GM12891 (cell line): Measurements from ENCODE around the gene ARHGAP24.

Experiments used
- PAX5 ChIP-seq: IDR thresholded peaks from 2 replicates; pipeline ENCODE4 v1.6.1; 2011; ENCODE audit warnings: low read length, moderate library complexity, mild to moderate bottlenecking; ENCODE audit not compliant: insufficient read depth, severe bottlenecking
- POLR2A ChIP-seq: IDR thresholded peaks from 2 replicates; pipeline ENCODE4 v1.6.1; 2011; ENCODE audit warnings: low read depth, low read length, control low read depth
- POLR2AphosphoS5 ChIP-seq: IDR thresholded peaks from 2 replicates; pipeline ENCODE4 v1.6.1; 2011; ENCODE audit warnings: low read depth, low read length, control low read depth
- SPI1 ChIP-seq: IDR thresholded peaks from 2 replicates; pipeline ENCODE4 v1.6.1; 2011; ENCODE audit warnings: low read depth, low read length, control low read depth
- TAF1 ChIP-seq: IDR thresholded peaks from 2 replicates; pipeline ENCODE4 v1.6.1; 2011; ENCODE audit warnings: low read depth, low read length, control low read depth

DNA sequence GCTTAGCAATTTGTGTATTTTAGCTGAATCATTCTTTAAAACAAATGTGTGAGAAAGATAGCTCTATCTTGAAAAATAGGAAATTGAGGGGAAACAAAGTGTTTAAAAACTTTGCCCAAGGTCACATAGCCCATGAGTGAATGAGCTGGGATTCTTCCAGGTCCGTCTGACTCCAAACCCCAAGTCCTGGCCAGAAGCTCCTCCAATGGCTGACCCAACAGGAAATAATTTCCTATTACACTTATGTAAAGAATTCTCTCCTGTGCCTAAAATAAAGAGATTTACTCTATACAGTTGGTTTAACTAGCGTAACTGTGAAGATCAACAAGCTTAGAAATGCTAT is 287.6 kb downstream of the ARHGAP24 start:
- no peak for TF ChIP-seq POLR2A
- no peak for TF ChIP-seq TAF1
- no peak for TF ChIP-seq PAX5
- no peak for TF ChIP-seq POLR2AphosphoS5
- TF ChIP-seq SPI1 = no peak
